SK-N-SH (cell line): Measurements from ENCODE around the gene SLC7A1.

Source experiments
- SIN3A ChIP-seq: IDR thresholded peaks from 2 replicates; pipeline ENCODE4 v1.6.1; 2012; ENCODE audit warnings: low read depth, mild to moderate bottlenecking, low read length, moderate library complexity, borderline replicate concordance
- YY1 ChIP-seq: IDR thresholded peaks from 2 replicates; pipeline ENCODE4 v1.4.0; 2012; ENCODE audit warnings: low read depth, mild to moderate bottlenecking
- TF ChIP-seq, protein P1 (sequence below): IDR thresholded peaks from 2 replicates; pipeline ENCODE4 v1.4.0; 2012; ENCODE audit warnings: low read depth, borderline replicate concordance

DNA sequence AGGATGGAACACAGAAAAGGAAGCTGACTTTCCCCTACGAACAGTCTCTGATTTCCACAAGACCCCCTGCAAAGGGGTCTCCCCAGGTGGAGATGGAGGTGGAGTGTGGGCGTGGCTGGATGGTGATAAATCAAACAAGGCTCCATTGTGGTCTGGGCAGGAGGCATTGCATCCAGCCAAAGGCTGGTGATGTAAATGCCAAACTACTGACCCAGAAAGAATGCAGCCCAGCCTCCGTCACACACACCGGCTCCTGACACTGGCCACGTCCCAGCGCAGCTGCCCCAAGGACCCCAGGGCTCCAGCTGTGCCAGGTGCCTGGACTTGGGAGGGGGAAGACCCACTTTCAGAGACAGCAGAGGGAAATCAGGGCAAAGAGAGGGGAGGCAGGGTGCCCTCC is 6.3 kb downstream of the SLC7A1 start:
- no peak for TF ChIP-seq SIN3A
- TF ChIP-seq, protein P1, sequence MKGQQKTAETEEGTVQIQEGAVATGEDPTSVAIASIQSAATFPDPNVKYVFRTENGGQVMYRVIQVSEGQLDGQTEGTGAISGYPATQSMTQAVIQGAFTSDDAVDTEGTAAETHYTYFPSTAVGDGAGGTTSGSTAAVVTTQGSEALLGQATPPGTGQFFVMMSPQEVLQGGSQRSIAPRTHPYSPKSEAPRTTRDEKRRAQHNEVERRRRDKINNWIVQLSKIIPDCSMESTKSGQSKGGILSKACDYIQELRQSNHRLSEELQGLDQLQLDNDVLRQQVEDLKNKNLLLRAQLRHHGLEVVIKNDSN = no peak
- no peak for TF ChIP-seq YY1
